ENCODE data around the gene HSBP1L1.

The HSBP1L1 gene

GRCh38 chr18:79961527-79962291, 2.7 kb upstream of the HSBP1L1 start:
- no peak for DNase-seq (ENCODE audit: low read depth)

- no peak for DNase-seq (ENCODE audit: low read depth)
Measured at GRCh38 chr18:79962311-79962710, 2.1 kb upstream of the HSBP1L1 start.

GRCh38 chr18:79962835-79963657, 1.4 kb upstream of the HSBP1L1 start:
- no peak for DNase-seq (ENCODE audit: low read depth)

GRCh38 chr18:79963658-79964329, 649 bp upstream of the HSBP1L1 start:
- DNase-seq (ENCODE audit: low read depth) = no peak

- DNase-seq (ENCODE audit: low read depth) = no peak
Measured at GRCh38 chr18:79965119-79965902, 868 bp downstream of the HSBP1L1 start.

- DNase-seq (ENCODE audit: low read depth) = no peak
Measured at GRCh38 chr18:79970419-79971133, 6.1 kb downstream of the HSBP1L1 start.

- no peak for DNase-seq (ENCODE audit: low read depth)
Measured at GRCh38 chr18:79971211-79971952, 6.9 kb downstream of the HSBP1L1 start.

- DNase-seq (ENCODE audit: low read depth) = no peak
Measured at GRCh38 chr18:79971986-79972385, 7.5 kb downstream of the HSBP1L1 start.

GRCh38 chr18:79972720-79973119, 8.3 kb downstream of the HSBP1L1 start:
- no peak for DNase-seq (ENCODE audit: low read depth)

GRCh38 chr18:79973517-79973916, 9.1 kb downstream of the HSBP1L1 start:
- no peak for DNase-seq (ENCODE audit: low read depth)

- DNase-seq (ENCODE audit: low read depth) = no peak
Measured at GRCh38 chr18:79974025-79974654, 9.7 kb downstream of the HSBP1L1 start.

- no peak for DNase-seq (ENCODE audit: low read depth)
Measured at GRCh38 chr18:79975043-79975442, 10.6 kb downstream of the HSBP1L1 start.

- no peak for DNase-seq (ENCODE audit: low read depth)
Measured at GRCh38 chr18:79975985-79976680, 11.7 kb downstream of the HSBP1L1 start.

- no peak for DNase-seq (ENCODE audit: low read depth)
Measured at GRCh38 chr18:79979843-79980242, 15.4 kb downstream of the HSBP1L1 start.

- DNase-seq (ENCODE audit: low read depth) = no peak
Measured at GRCh38 chr18:79980585-79980984, 16.1 kb downstream of the HSBP1L1 start.

- DNase-seq (ENCODE audit: low read depth) = no peak
Measured at GRCh38 chr18:79982736-79983135, 18.3 kb downstream of the HSBP1L1 start.

GRCh38 chr18:79983253-79983652, 18.8 kb downstream of the HSBP1L1 start:
- no peak for DNase-seq (ENCODE audit: low read depth)

GRCh38 chr18:79983793-79984192, 19.4 kb downstream of the HSBP1L1 start:
- DNase-seq (ENCODE audit: low read depth) = no peak

GRCh38 chr18:79985172-79985571, 20.7 kb downstream of the HSBP1L1 start:
- DNase-seq (ENCODE audit: low read depth) = no peak

All from fibroblast of the conjunctiva (primary cell).